NT2/D1 (cell line): ENCODE results near the gene C11orf98.
"Not testable (repeated sequence)": the region's sequence is repeated elsewhere in the genome, so short reads cannot be mapped to it uniquely, and the experiment has no call there.

Source experiments
- DNase-seq: peaks from one replicate; pipeline ENCODE4 v3.0.0-alpha.2; 2011; ENCODE audit warnings: low read depth, low spot score
- H3K27me3 ChIP-seq: 2 replicates; pipeline ENCODE4 v1.6.0; 2011; ENCODE audit warnings: mild to moderate bottlenecking; ENCODE audit not compliant: insufficient read length, insufficient read depth
- H3K36me3 ChIP-seq: 2 replicates; pipeline ENCODE4 v1.6.1; 2011; ENCODE audit warnings: mild to moderate bottlenecking, low read length, mixed read lengths; ENCODE audit not compliant: insufficient read depth, insufficient read length
- H3K4me1 ChIP-seq: 2 replicates; pipeline ENCODE4 v1.5.1; 2011; ENCODE audit not compliant: insufficient read depth, insufficient read length
- H3K4me3 ChIP-seq: 2 replicates; pipeline ENCODE4 v1.5.1; 2011; ENCODE audit warnings: low read depth; ENCODE audit not compliant: insufficient read length
- H3K9ac ChIP-seq: 2 replicates; pipeline ENCODE4 v1.6.0; 2011; ENCODE audit warnings: low read depth; ENCODE audit not compliant: insufficient read length
- H3K9me3 ChIP-seq: 2 replicates; pipeline ENCODE4 v1.5.1; 2011; ENCODE audit warnings: mild to moderate bottlenecking, low read length; ENCODE audit not compliant: insufficient read depth
- SUZ12 ChIP-seq: IDR thresholded peaks from 2 replicates; pipeline ENCODE4 v1.6.1; 2011; ENCODE audit not compliant: insufficient read length, insufficient read depth; ENCODE audit errors: extremely low read depth
- YY1 ChIP-seq: IDR thresholded peaks from 2 replicates; pipeline ENCODE4 v1.6.1; 2011; ENCODE audit not compliant: insufficient read length, insufficient read depth
- ZNF274 ChIP-seq: IDR thresholded peaks from 2 replicates; pipeline ENCODE4 v1.6.1; 2011; ENCODE audit warnings: mild to moderate bottlenecking, low read depth, low read length

C11orf98 gene

GRCh38 chr11:62627713-62628112, 37.3 kb downstream of the C11orf98 start:
- TF ChIP-seq ZNF274 (no peak), SUZ12 (no peak), YY1 (no peak)
- no peak overlapping the region for H3K4me3 ChIP-seq
- peaks cover 87% of the 10 kb centered on the region for H3K36me3 ChIP-seq
- H3K4me1 ChIP-seq: no peaks in the 10 kb centered on the region
- no peaks in the 10 kb centered on the region for H3K27me3 ChIP-seq
- no peaks in the 10 kb centered on the region for H3K9me3 ChIP-seq
- no peak for DNase-seq
- no peak overlapping the region for H3K9ac ChIP-seq

- no peaks in the 10 kb centered on the region for H3K27me3 ChIP-seq
- no peaks in the 10 kb centered on the region for H3K4me1 ChIP-seq
- no peaks in the 10 kb centered on the region for H3K9me3 ChIP-seq
- DNase-seq: no peak
- no peak overlapping the region for H3K9ac ChIP-seq
- H3K4me3 ChIP-seq: no peak overlapping the region
- H3K36me3 ChIP-seq: peaks cover 46% of the 10 kb centered on the region
- no peak for TF ChIP-seq YY1
- TF ChIP-seq SUZ12: no peak
- no peak for TF ChIP-seq ZNF274
Measured at GRCh38 chr11:62622476-62623089, 42.4 kb downstream of the C11orf98 start.

- peak; percentile 95 for DNase-seq
- no peaks in the 10 kb centered on the region for H3K9me3 ChIP-seq
- peak within 1 kb of the TSS; percentile 81 for H3K4me3 ChIP-seq
- no peak for TF ChIP-seq SUZ12
- H3K27me3 ChIP-seq: no peaks in the 10 kb centered on the region
- peak within 1 kb of the TSS; percentile 94 for H3K9ac ChIP-seq
- no peaks in the 10 kb centered on the region for H3K4me1 ChIP-seq
- peaks cover 45% of the 10 kb centered on the region for H3K36me3 ChIP-seq
Measured at GRCh38 chr11:62621567-62622470, 43.2 kb downstream of the C11orf98 start, which contains the start of gene B3GAT3. Gene B3GAT3 (minus strand): TSS chr11:62621986. CDS start chr11:62621947, 39 bp downstream.

- no peak for DNase-seq
- Histone ChIP-seq H3K27me3 (no peaks in the 10 kb centered on the region), H3K9ac (peak overlapping the region; percentile 94), H3K36me3 (peaks cover 45% of the 10 kb centered on the region), H3K9me3 (no peaks in the 10 kb centered on the region), H3K4me3 (peak overlapping the region; percentile 81), H3K4me1 (no peaks in the 10 kb centered on the region)
- TF ChIP-seq YY1 (no peak), ZNF274 (no peak), SUZ12 (no peak)
Measured at GRCh38 chr11:62621027-62621566, 43.9 kb downstream of the C11orf98 start.

GRCh38 chr11:62616957-62617356, 48.1 kb downstream of the C11orf98 start:
- peaks cover 17% of the 10 kb centered on the region for H3K4me1 ChIP-seq
- not testable (repeated sequence) for H3K9ac ChIP-seq, H3K9me3 ChIP-seq, H3K4me3 ChIP-seq, DNase-seq, H3K27me3 ChIP-seq
- H3K36me3 ChIP-seq: peaks cover 36% of the 10 kb centered on the region

- Histone ChIP-seq H3K36me3 (peaks cover 38% of the 10 kb centered on the region), H3K27me3 (no peaks in the 10 kb centered on the region), H3K9me3 (no peaks in the 10 kb centered on the region), H3K9ac (no peak overlapping the region), H3K4me1 (peaks cover 26% of the 10 kb centered on the region), H3K4me3 (no peak overlapping the region)
- TF ChIP-seq YY1 (no peak), SUZ12 (no peak), ZNF274 (no peak)
- no peak for DNase-seq
Measured at GRCh38 chr11:62615521-62615920, 49.5 kb downstream of the C11orf98 start.

- no peak for DNase-seq
- TF ChIP-seq SUZ12 (no peak), YY1 (no peak), ZNF274 (no peak)
- H3K27me3 ChIP-seq: no peaks in the 10 kb centered on the region
- H3K4me1 ChIP-seq: peaks cover 28% of the 10 kb centered on the region
- no peak overlapping the region for H3K4me3 ChIP-seq
- H3K9me3 ChIP-seq: no peaks in the 10 kb centered on the region
- no peak overlapping the region for H3K9ac ChIP-seq
- H3K36me3 ChIP-seq: peaks cover 35% of the 10 kb centered on the region
Measured at GRCh38 chr11:62614275-62614674, 50.7 kb downstream of the C11orf98 start.
